Loucy (cell line): Measurements from ENCODE around the gene RBP3.

Source experiments
- CTCF ChIP-seq: fragments of 200-600 bp; sonication (generic); conservative IDR thresholded peaks from 2 replicates; pipeline ENCODE4 v1.5.1; 2014; ENCODE audit warnings: mild to moderate bottlenecking, antibody characterized with exemption, low read length
- EZH2phosphoT487 ChIP-seq: fragments of 200-600 bp; IDR thresholded peaks from 2 replicates; pipeline ENCODE4 v1.6.1; 2018; ENCODE audit warnings: antibody characterized with exemption, mild to moderate bottlenecking, moderate library complexity, borderline replicate concordance

DNA sequence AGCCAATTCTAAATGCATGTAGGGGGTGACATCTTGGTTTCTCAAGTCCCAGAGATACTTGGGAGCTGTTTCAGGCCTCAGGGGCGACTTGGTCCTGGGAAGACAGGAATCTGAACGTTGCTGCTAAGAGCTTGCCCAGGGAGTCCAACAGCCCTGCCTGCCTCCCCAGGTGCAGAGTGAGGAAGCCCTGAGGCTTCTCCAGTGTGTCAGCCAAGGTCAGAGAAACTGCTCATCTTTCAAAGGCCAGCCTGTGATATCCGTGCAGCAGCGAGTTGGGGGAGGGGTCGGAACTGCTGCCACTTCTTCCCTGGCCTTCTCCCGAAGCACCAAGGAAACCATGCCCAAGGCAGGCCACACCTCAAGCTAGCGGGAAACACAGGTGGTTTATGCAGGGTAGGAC, 16.2 kb upstream of the RBP3 start:
- no peak for TF ChIP-seq EZH2phosphoT487
- no peak for TF ChIP-seq CTCF
